Osteoblast (primary cell): Measurements from ENCODE around the gene TRMT61A. TPM values are rescaled to one million over a fixed set of nuclear protein-coding genes. Genes with fewer than 3 reads are reported as not detected.
"Not testable (repeated sequence)": the region's sequence is repeated elsewhere in the genome, so short reads cannot be mapped to it uniquely, and the experiment has no call there.

Experiments
- DNase-seq: peaks from one replicate; pipeline ENCODE4 v3.0.0; 2011; ENCODE audit warnings: low spot score, mixed read lengths; ENCODE audit not compliant: insufficient read length; ENCODE audit errors: missing footprints
- H2AFZ ChIP-seq: 2 replicates; pipeline ENCODE4 v1.6.0; 2011; ENCODE audit warnings: mild to moderate bottlenecking, low read length
- H3K27ac ChIP-seq: 2 replicates; pipeline ENCODE4 v1.5.1; 2011; ENCODE audit warnings: mild to moderate bottlenecking, low read depth, low read length, moderate library complexity
- H3K27me3 ChIP-seq: 2 replicates; pipeline ENCODE4 v1.6.0; 2012; ENCODE audit warnings: mild to moderate bottlenecking, control low read depth, inconsistent platforms, low read length, moderate library complexity; ENCODE audit not compliant: insufficient read depth
- H3K36me3 ChIP-seq: 2 replicates; pipeline ENCODE4 v1.5.1; 2011; ENCODE audit warnings: mild to moderate bottlenecking, low read length, control low read depth, moderate library complexity; ENCODE audit not compliant: insufficient read depth
- H3K4me1 ChIP-seq: 2 replicates; pipeline ENCODE4 v1.5.1; 2011; ENCODE audit warnings: mild to moderate bottlenecking, low read length, control low read depth, moderate library complexity; ENCODE audit not compliant: insufficient read depth
- H3K4me2 ChIP-seq: 2 replicates; pipeline ENCODE4 v1.6.0; 2011; ENCODE audit warnings: mild to moderate bottlenecking, low read length; ENCODE audit not compliant: insufficient read depth
- H3K4me3 ChIP-seq: fragments of 200-600 bp; sonication (generic); 3 replicates; pipeline ENCODE4 v1.5.1; 2012; ENCODE audit warnings: mild to moderate bottlenecking, low read length, inconsistent platforms; ENCODE audit not compliant: insufficient read depth
- H3K79me2 ChIP-seq: 2 replicates; pipeline ENCODE4 v1.6.0; 2012; ENCODE audit warnings: mild to moderate bottlenecking, low read length, control low read depth, inconsistent platforms; ENCODE audit not compliant: insufficient read depth
- H3K9me3 ChIP-seq: 2 replicates; pipeline ENCODE4 v1.5.1; 2011; ENCODE audit warnings: low read depth, low read length, control low read depth
- H4K20me1 ChIP-seq: 2 replicates; pipeline ENCODE4 v1.6.0; 2012; ENCODE audit warnings: mild to moderate bottlenecking, low read length, control low read depth; ENCODE audit not compliant: insufficient read depth
- CTCF ChIP-seq: IDR thresholded peaks from 2 replicates; pipeline ENCODE4 v1.5.1; 2011; ENCODE audit warnings: mild to moderate bottlenecking, low read depth, low read length, moderate library complexity; ENCODE audit errors: extremely low read depth
- total RNA-seq: library from RNA; depleted of rRNA; stranded (reverse); fragments of >200 nt; gene quantifications from 2 replicates; pipeline ENCODE4 v1.2.3, GENCODE V29; 2012

TRMT61A gene
- total RNA-seq, 1 donor = 9.0 TPM

- no peak for TF ChIP-seq CTCF
- H3K9me3 ChIP-seq = no peaks in the 10 kb centered on the region
- no peak overlapping the region for H2AFZ ChIP-seq
- no peak overlapping the region for H3K27ac ChIP-seq
- H3K4me1 ChIP-seq = peaks cover 37% of the 10 kb centered on the region
- peaks cover 28% of the 10 kb centered on the region for H3K27me3 ChIP-seq
- H4K20me1 ChIP-seq = peaks cover under 1% of the 10 kb centered on the region
- H3K4me3 ChIP-seq = no peak overlapping the region
- peaks cover 6% of the 10 kb centered on the region for H3K79me2 ChIP-seq
- no peak overlapping the region for H3K4me2 ChIP-seq
- H3K36me3 ChIP-seq = no peaks in the 10 kb centered on the region
- DNase-seq = peak; percentile 74
Measured at GRCh38 chr14:103524002-103524935, 4.7 kb upstream of the TRMT61A start.

GRCh38 chr14:103525430-103526246, 3.4 kb upstream of the TRMT61A start:
- Histone ChIP-seq H3K79me2 (peaks cover 19% of the 10 kb centered on the region), H3K27me3 (peaks cover 28% of the 10 kb centered on the region), H3K4me1 (peaks cover 32% of the 10 kb centered on the region)
- H4K20me1 ChIP-seq, H3K4me2 ChIP-seq, H2AFZ ChIP-seq, H3K36me3 ChIP-seq, H3K27ac ChIP-seq, H3K4me3 ChIP-seq, H3K9me3 ChIP-seq: not testable (repeated sequence)
- DNase-seq = peak; percentile 51

- Histone ChIP-seq H3K79me2 (peaks cover 27% of the 10 kb centered on the region), H3K9me3 (no peaks in the 10 kb centered on the region), H3K27me3 (peaks cover 28% of the 10 kb centered on the region), H4K20me1 (peaks cover 17% of the 10 kb centered on the region), H3K27ac (peak overlapping the region; percentile 60), H3K4me1 (peaks cover 29% of the 10 kb centered on the region), H2AFZ (no peak overlapping the region), H3K4me3 (no peak overlapping the region), H3K36me3 (peaks cover 4% of the 10 kb centered on the region), H3K4me2 (no peak overlapping the region)
- peak; percentile 58 for DNase-seq
- no peak for TF ChIP-seq CTCF
Measured at GRCh38 chr14:103526247-103526913, 2.6 kb upstream of the TRMT61A start.

- H3K36me3 ChIP-seq = peaks cover 4% of the 10 kb centered on the region
- peak overlapping the region; percentile 60 for H3K27ac ChIP-seq
- DNase-seq = no peak
- TF ChIP-seq CTCF = no peak
- peaks cover 29% of the 10 kb centered on the region for H3K4me1 ChIP-seq
- H2AFZ ChIP-seq = no peak overlapping the region
- no peak overlapping the region for H3K4me3 ChIP-seq
- peaks cover 26% of the 10 kb centered on the region for H3K27me3 ChIP-seq
- peaks cover 20% of the 10 kb centered on the region for H4K20me1 ChIP-seq
- peaks cover 32% of the 10 kb centered on the region for H3K79me2 ChIP-seq
- H3K9me3 ChIP-seq = no peaks in the 10 kb centered on the region
- peak overlapping the region; percentile 87 for H3K4me2 ChIP-seq
Measured at GRCh38 chr14:103526914-103527248, 2.1 kb upstream of the TRMT61A start.
